Progenitor cell of endocrine pancreas (in vitro differentiated cells): ENCODE data around the gene RAD51B. TPM values are rescaled to one million over a fixed set of nuclear protein-coding genes. Genes with fewer than 3 reads are reported as not detected.

Source experiments
- DNase-seq: peaks from one replicate; pipeline ENCODE4 v3.0.0; 2021; ENCODE audit warnings: low spot score; ENCODE audit not compliant: unreplicated experiment
- H3K27ac Mint-ChIP-seq: 2 replicates; pipeline ENCODE4 v1.8.0; 2021; ENCODE audit warnings: mild to moderate bottlenecking, moderate library complexity, mixed read lengths
- H3K27me3 Mint-ChIP-seq: 2 replicates; pipeline ENCODE4 v1.8.0; 2021; ENCODE audit warnings: mixed read lengths
- H3K36me3 Mint-ChIP-seq: 2 replicates; pipeline ENCODE4 v1.8.0; 2022; ENCODE audit warnings: mixed read lengths; ENCODE audit not compliant: insufficient read depth
- H3K4me1 Mint-ChIP-seq: 2 replicates; pipeline ENCODE4 v1.8.0; 2021; ENCODE audit warnings: low read depth, mixed read lengths
- H3K4me3 Mint-ChIP-seq: 2 replicates; pipeline ENCODE4 v1.8.0; 2021; ENCODE audit warnings: low read depth, mild to moderate bottlenecking, moderate library complexity, mixed read lengths
- H3K9me3 Mint-ChIP-seq: 2 replicates; pipeline ENCODE4 v1.8.0; 2021; ENCODE audit warnings: low read depth, mixed read lengths
- total RNA-seq: library from RNA; stranded (reverse); gene quantifications from 2 replicates; pipeline ENCODE4 v1.2.1, GENCODE V29; 2021
- TF ChIP-seq, protein P1 (sequence below): fragments of 200-600 bp; sonication (generic); IDR thresholded peaks from one replicate; pipeline ENCODE4 v1.5.0; 2021; ENCODE audit warnings: antibody characterized with exemption, mild to moderate bottlenecking; ENCODE audit not compliant: unreplicated experiment

Gene RAD51B
- total RNA-seq, 1 donor from 2014 or later: 24.7 TPM

DNA sequence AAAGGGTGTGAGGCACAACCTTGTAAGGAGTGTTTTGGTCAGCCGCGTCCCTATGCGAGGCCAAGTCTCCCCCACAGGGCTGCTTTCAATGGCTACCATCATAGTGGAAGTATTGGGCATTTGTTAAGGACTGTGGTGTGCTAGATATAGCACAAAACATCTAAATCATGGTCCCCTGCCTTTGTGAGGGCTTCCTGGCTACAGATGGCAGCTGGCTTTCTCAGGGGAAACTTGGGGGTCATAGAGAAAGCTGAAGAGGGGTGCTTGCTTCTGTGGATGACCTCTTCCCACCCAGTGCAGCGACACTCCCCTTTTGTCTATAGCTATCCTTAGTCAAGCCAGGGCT lies 657.5 kb downstream of the RAD51B start:
- H3K36me3 Mint-ChIP-seq: no peaks in the 10 kb centered on the region
- peaks cover 69% of the 10 kb centered on the region for H3K4me1 Mint-ChIP-seq
- H3K27me3 Mint-ChIP-seq: no peaks in the 10 kb centered on the region
- no peaks in the 10 kb centered on the region for H3K9me3 Mint-ChIP-seq
- peak overlapping the region; percentile 88 for H3K27ac Mint-ChIP-seq
- no peak for DNase-seq
- TF ChIP-seq, protein P1, sequence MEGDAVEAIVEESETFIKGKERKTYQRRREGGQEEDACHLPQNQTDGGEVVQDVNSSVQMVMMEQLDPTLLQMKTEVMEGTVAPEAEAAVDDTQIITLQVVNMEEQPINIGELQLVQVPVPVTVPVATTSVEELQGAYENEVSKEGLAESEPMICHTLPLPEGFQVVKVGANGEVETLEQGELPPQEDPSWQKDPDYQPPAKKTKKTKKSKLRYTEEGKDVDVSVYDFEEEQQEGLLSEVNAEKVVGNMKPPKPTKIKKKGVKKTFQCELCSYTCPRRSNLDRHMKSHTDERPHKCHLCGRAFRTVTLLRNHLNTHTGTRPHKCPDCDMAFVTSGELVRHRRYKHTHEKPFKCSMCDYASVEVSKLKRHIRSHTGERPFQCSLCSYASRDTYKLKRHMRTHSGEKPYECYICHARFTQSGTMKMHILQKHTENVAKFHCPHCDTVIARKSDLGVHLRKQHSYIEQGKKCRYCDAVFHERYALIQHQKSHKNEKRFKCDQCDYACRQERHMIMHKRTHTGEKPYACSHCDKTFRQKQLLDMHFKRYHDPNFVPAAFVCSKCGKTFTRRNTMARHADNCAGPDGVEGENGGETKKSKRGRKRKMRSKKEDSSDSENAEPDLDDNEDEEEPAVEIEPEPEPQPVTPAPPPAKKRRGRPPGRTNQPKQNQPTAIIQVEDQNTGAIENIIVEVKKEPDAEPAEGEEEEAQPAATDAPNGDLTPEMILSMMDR: no peak
- no peak overlapping the region for H3K4me3 Mint-ChIP-seq

DNA sequence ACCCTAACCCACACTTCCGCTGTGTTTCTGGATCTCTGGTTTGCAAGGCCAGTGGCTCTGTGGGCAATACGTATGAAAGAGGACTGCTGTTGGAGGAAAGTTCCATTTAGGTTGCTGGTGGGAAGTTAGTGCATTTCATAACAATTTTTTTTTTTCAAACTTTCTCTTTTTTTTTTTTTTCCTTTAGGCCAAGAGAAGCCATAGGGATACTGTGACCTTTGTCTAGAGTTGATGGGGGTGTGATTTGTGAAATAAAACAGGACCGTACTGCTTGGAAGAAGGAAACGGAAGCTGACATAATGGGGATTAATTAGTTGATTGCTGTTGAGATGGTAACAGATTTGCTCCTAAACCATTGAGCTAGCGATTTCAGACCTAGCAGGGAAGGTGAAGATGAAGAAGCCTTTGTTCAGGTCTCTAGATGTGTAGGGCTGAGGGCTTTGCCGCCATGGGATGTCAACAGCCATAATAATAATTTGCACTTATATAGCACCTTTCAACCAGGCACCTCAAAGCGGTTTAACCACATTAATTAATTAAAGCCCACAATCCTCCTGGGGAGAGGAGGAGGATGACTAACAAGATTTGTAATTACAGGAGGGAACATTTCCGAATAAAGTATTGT lies 658.0 kb downstream of the RAD51B start:
- H3K4me1 Mint-ChIP-seq: peaks cover 66% of the 10 kb centered on the region
- no peaks in the 10 kb centered on the region for H3K36me3 Mint-ChIP-seq

DNA sequence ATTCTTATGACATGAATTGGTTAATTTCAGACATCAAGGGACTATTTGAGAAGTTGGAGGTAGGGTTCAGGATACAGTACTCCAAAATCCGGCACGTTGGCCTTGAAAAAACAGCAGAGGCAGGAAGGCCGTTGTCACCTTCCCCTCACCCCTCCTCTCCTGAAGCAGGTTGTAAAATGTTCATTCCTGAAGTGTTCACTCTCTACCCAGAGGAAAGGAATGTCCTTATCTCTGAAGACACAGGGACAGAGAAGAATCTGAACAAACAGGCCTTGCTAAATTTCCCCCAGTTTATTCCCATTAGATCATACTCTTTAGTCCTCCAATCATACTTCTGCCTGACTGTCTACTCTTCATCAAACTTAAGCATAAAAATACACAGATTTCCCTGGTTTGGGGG lies 659.7 kb downstream of the RAD51B start:
- H3K36me3 Mint-ChIP-seq: no peaks in the 10 kb centered on the region
- no peaks in the 10 kb centered on the region for H3K9me3 Mint-ChIP-seq
- H3K27ac Mint-ChIP-seq: peak overlapping the region; percentile 69
- no peak overlapping the region for H3K4me3 Mint-ChIP-seq
- TF ChIP-seq, protein P1: no peak
- no peak for DNase-seq
- no peaks in the 10 kb centered on the region for H3K27me3 Mint-ChIP-seq
- peaks cover 64% of the 10 kb centered on the region for H3K4me1 Mint-ChIP-seq

More for the DNA sequence above, 658.0 kb downstream of the RAD51B start:
- no peaks in the 10 kb centered on the region for H3K9me3 Mint-ChIP-seq
- H3K27ac Mint-ChIP-seq: peak overlapping the region; percentile 88
- TF ChIP-seq, protein P1: no peak
- DNase-seq: no peak
- no peaks in the 10 kb centered on the region for H3K27me3 Mint-ChIP-seq
- no peak overlapping the region for H3K4me3 Mint-ChIP-seq

DNA sequence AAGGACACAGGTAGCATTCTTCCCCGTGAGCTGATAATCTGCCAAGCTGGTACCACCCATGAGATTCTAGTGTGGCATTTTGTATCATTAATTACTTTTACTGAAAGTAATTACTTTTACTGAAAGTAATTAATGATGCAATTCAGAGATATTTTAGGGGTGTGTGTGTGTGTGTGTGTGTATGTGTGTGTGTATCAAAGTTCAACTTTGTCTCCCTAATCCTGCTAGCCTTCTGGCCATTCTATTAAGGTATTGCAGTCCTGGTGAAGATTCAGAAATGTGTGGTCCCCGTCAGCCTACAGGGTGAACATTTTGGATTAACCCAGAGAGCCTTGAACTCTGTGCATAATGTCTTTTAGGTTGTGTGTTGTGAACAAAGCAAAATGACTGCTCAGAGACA lies 662.4 kb downstream of the RAD51B start:
- DNase-seq: no peak
- H3K27me3 Mint-ChIP-seq: no peaks in the 10 kb centered on the region
- H3K36me3 Mint-ChIP-seq: no peaks in the 10 kb centered on the region
- H3K27ac Mint-ChIP-seq: no peak overlapping the region
- peaks cover 69% of the 10 kb centered on the region for H3K4me1 Mint-ChIP-seq
- H3K4me3 Mint-ChIP-seq: no peak overlapping the region
- H3K9me3 Mint-ChIP-seq: no peaks in the 10 kb centered on the region
- TF ChIP-seq, protein P1: no peak

DNA sequence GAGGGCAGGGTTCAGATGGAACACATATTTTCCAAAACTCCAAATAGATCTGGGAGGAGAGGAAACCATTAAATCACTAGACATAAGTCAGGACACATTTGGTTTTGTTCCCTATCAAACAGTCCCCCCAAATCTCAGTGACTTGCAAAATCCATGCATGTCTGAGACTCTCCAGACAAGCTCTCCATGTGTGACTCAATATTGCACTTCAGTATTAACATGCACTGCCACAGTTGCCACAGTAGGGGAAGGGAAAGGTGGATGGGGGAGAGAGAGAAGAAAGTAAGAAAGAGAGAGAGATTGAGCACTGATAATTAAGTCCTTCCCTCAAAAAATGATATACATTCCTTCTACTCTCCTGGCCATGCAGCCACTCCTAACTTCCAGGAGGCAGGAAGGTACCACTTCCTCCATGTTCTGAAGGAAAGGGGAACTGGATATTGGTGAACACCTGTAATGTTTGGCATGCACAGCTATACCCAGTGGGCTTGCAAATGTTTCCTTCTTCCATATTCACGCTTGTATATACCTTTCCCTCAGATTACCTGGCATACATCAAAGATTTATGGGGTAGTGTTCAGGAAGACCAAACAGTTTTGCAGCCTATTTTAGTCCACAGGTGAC lies 663.3 kb downstream of the RAD51B start:
- Mint-ChIP-seq H3K9me3 (no peaks in the 10 kb centered on the region), H3K4me1 (peaks cover 66% of the 10 kb centered on the region), H3K27ac (no peak overlapping the region)

More for the DNA sequence above, 663.3 kb downstream of the RAD51B start:
- Mint-ChIP-seq H3K36me3 (no peaks in the 10 kb centered on the region), H3K4me3 (no peak overlapping the region), H3K27me3 (no peaks in the 10 kb centered on the region)
- TF ChIP-seq, protein P1: no peak
- DNase-seq: no peak
